ENCODE data around the gene LHPP. TPM values are rescaled to one million over a fixed set of nuclear protein-coding genes. Genes with fewer than 3 reads are reported as not detected.
A peak's percentile ranks its signal among the peaks of the same experiment; 100 is the strongest.
"Not testable (repeated sequence)": the region's sequence is repeated elsewhere in the genome, so short reads cannot be mapped to it uniquely, and the experiment has no call there.

LHPP gene
- total RNA-seq, 1 donor from 2014 or later: 22.9 TPM

DNA sequence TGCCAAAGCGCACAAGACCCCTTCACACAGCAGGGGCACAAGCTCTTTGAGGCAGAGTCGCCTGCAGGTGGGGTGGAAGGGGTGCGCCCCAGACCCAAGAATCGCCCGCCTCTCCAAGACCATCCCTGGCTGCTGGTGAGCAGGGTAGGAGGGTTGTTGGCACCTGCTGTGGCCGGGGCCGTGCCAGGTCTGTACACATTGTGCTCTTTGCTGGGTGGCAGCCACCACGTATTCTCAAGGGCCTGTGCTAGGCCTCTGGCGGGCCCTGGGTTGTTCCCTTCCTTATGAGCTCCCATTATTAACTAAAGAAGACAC, 84.4 kb downstream of the LHPP start:
- Mint-ChIP-seq H3K27ac (peak overlapping the region; percentile 77), H3K27me3 (no peaks in the 10 kb centered on the region), H3K36me3 (ENCODE audit: low read depth) (no peaks in the 10 kb centered on the region), H3K9me3 (no peaks in the 10 kb centered on the region), H3K4me1 (peaks cover 96% of the 10 kb centered on the region), H3K4me3 (peak overlapping the region; percentile 62)
- TF ChIP-seq, protein P1, sequence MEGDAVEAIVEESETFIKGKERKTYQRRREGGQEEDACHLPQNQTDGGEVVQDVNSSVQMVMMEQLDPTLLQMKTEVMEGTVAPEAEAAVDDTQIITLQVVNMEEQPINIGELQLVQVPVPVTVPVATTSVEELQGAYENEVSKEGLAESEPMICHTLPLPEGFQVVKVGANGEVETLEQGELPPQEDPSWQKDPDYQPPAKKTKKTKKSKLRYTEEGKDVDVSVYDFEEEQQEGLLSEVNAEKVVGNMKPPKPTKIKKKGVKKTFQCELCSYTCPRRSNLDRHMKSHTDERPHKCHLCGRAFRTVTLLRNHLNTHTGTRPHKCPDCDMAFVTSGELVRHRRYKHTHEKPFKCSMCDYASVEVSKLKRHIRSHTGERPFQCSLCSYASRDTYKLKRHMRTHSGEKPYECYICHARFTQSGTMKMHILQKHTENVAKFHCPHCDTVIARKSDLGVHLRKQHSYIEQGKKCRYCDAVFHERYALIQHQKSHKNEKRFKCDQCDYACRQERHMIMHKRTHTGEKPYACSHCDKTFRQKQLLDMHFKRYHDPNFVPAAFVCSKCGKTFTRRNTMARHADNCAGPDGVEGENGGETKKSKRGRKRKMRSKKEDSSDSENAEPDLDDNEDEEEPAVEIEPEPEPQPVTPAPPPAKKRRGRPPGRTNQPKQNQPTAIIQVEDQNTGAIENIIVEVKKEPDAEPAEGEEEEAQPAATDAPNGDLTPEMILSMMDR (IDR thresholded peaks at IDR 0.05): no peak
- POLR2A ChIA-PET: interaction anchor here (0.6 to 3.8 kb wide), 18 partner anchors 10 to 247 kb away, joined by 3 to 27 read pairs (median 4); no protein-coding TSS in a partner anchor
- CTCF ChIA-PET: interaction anchor here (1.5 to 6.4 kb wide), 4 partner anchors 10 to 199 kb away, joined by 8 to 29 read pairs (median 17); no protein-coding TSS in a partner anchor
- DNase-seq (no peak), ATAC-seq (ENCODE audit: low read depth) (no peak)
- intact Hi-C loops (cut with micrococcal nuclease): no loop called here

DNA sequence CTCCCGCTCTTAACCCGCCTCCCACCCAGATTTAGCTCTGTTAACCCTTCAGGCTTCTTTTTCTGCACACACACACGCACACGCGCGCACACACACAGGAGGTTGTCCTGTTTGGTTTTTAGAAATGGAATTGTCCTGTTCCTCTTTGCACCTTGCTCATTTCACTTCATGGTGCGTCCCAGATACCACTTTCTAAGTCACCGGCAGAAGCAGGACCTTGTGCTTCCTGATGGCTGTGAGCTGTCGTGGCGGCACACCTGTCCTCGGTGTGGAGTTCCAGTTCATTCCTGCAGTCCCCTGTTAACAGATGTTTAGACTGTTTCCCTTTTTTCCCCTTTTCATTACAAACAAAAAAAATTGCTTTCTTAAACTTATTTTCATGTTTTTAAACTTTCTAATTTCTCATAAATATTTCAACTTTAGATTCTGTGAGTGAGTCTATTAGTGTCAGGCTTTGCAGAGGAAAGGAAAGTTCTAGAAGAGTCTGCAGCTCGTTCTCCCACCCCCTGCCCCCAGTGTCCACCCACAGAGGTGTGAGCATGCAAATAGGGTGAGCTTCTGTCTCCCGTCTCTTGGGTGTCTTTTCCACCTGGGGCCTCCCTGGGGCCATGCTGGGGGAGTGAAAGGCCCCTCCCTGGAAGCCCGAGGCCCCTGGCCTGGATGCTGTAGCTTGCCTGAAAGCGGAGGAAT, 85.5 kb downstream of the LHPP start:
- no peak for ATAC-seq (ENCODE audit: low read depth)
- intact Hi-C loops (cut with micrococcal nuclease): no loop called here
- no peaks in the 10 kb centered on the region for H3K36me3 Mint-ChIP-seq (ENCODE audit: low read depth)
- TF ChIP-seq, protein P1 (IDR thresholded peaks at IDR 0.05): no peak
- H3K4me1 Mint-ChIP-seq: peaks cover 91% of the 10 kb centered on the region
- ChIA-PET CTCF (interaction anchor here (1.1 to 6.4 kb wide), 5 partner anchors 11 to 198 kb away, joined by 3 to 29 read pairs (median 5); no protein-coding TSS in a partner anchor), POLR2A (interaction anchor here (0.5 to 2.3 kb wide), 10 partner anchors 11 to 200 kb away, joined by 3 to 9 read pairs (median 4); no protein-coding TSS in a partner anchor)
- H3K9me3 Mint-ChIP-seq: no peaks in the 10 kb centered on the region
- peak overlapping the region; percentile 77 for H3K27ac Mint-ChIP-seq
- DNase-seq: no peak
- no peaks in the 10 kb centered on the region for H3K27me3 Mint-ChIP-seq
- peak overlapping the region; percentile 62 for H3K4me3 Mint-ChIP-seq

DNA sequence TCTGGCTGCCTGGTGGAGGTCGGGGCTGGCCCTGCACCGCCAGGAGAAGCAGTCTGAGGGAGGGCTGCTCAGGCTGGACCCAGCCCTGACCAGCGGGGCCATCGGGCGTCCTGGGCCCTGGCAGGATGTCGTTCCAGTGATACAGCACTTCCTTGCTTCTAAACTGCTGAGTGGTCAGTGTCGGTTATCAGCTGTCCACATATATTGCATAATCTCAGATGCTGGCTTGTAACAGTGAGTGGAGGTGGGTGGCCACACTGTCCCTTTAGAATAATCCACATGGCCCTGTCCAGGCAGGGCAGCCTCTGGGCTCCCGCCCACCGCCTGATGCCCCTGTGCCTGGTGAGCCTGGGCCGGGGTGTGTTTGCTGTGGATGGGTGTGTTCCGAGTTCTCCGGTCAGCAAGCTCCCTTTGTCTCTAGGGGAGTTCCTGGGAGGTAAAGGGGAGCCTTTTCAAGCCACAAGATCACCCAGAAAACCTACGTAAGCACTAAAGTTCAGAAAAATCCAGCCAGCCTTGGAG, 86.1 kb downstream of the LHPP start:
- no peaks in the 10 kb centered on the region for H3K36me3 Mint-ChIP-seq (ENCODE audit: low read depth)
- H3K4me1 Mint-ChIP-seq: peaks cover 91% of the 10 kb centered on the region
- TF ChIP-seq, protein P1 (IDR thresholded peaks at IDR 0.05): no peak
- ATAC-seq (ENCODE audit: low read depth) (no peak), DNase-seq (no peak)
- intact Hi-C loops (cut with micrococcal nuclease): no loop called here
- POLR2A ChIA-PET: interaction anchor here (0.5 to 2.3 kb wide), 11 partner anchors 12 to 254 kb away, joined by 3 to 9 read pairs (median 4); partner anchors contain the start of gene ABRAXAS2
- CTCF ChIA-PET: interaction anchor here (1.3 to 6.4 kb wide), 4 partner anchors 12 to 198 kb away, joined by 3 to 29 read pairs (median 7); no protein-coding TSS in a partner anchor
- H3K27me3 Mint-ChIP-seq: no peaks in the 10 kb centered on the region
- no peaks in the 10 kb centered on the region for H3K9me3 Mint-ChIP-seq
- H3K4me3 Mint-ChIP-seq: peak overlapping the region; percentile 62
- H3K27ac Mint-ChIP-seq: peak overlapping the region; percentile 77

DNA sequence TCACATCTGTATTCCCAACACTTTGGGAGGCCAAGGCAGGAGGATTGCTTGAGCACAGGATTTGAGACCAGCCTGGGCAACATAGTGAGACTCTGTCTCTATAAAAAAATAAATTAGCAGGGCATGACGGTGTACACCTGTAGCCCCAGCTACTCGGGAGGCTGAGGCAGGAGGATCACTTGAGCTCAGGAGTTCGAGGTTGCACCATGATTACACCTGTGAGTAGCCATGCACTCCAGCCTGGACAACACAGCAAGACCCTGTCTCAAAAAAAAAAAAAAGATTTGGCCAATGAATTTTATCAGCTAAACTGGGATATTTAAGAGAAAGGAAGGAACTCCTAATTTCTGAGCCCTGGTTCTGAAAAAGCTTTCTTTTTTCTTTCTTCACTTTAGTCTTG, 87.5 kb downstream of the LHPP start:
- H3K4me3 Mint-ChIP-seq; H3K36me3 Mint-ChIP-seq (ENCODE audit: low read depth); H3K9me3 Mint-ChIP-seq; H3K27me3 Mint-ChIP-seq; intact Hi-C loops (cut with micrococcal nuclease); DNase-seq; ATAC-seq (ENCODE audit: low read depth): not testable (repeated sequence)
- CTCF ChIA-PET: interaction anchor here (2.2 to 6.4 kb wide), 2 partner anchors 14 to 196 kb away, joined by 9 to 29 read pairs; no protein-coding TSS in a partner anchor
- H3K27ac Mint-ChIP-seq: peak overlapping the region; percentile 86
- peaks cover 85% of the 10 kb centered on the region for H3K4me1 Mint-ChIP-seq
- POLR2A ChIA-PET: interaction anchor here (0.6 to 2.3 kb wide), 6 partner anchors 20 to 253 kb away, joined by 3 to 9 read pairs (median 4); partner anchors contain the start of gene ABRAXAS2

DNA sequence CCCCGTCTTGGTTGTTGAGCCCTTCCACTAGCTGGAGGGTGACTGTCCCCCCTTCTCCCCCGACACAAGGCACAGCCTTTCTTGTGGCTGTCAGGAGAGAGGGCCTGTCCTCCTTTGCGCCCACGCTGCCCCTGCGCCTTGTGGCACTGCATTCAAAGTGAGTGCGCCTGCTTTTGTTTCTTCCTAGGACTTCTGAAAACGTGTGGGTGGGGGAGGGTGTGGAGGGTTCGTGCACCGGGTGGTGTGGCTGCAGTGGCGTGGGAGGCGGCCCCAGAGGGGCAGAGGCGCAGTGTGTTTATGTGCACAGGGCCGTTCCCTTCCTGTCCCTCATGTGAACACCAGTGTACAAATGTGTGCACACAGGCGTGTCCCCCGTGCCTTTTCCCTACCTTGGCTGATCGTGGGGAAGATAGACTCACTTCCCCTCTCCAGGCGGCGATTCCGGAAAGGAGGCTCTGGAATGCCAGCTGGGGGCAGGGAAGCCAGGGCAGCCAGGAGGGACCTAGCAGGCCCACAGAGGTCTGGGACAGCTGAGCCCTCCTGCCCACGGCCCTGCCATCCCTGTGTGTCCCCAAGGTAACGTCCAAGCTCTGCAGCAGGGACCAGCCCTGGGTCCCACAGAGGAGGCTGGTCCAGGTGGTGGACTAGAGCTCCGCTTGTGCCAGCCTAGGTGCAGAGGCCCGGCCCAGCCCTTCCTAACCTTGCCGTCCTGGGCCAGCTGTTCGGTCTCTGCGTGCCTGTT, 88.8 kb downstream of the LHPP start:
- H3K36me3 Mint-ChIP-seq (ENCODE audit: low read depth): no peaks in the 10 kb centered on the region
- H3K4me1 Mint-ChIP-seq: peaks cover 72% of the 10 kb centered on the region
- peak overlapping the region; percentile 60 for H3K4me3 Mint-ChIP-seq
- H3K9me3 Mint-ChIP-seq: no peaks in the 10 kb centered on the region
- no peaks in the 10 kb centered on the region for H3K27me3 Mint-ChIP-seq
- ChIA-PET CTCF (interaction anchor here (6.4 kb wide), 1 partner anchor 15 kb away, joined by 29 read pairs; no protein-coding TSS in a partner anchor), POLR2A (interaction anchor here (0.7 to 1.6 kb wide), 6 partner anchors 15 to 135 kb away, joined by 3 to 6 read pairs (median 4); no protein-coding TSS in a partner anchor)
- peak overlapping the region; percentile 86 for H3K27ac Mint-ChIP-seq
- peak; percentile 77 for ATAC-seq (ENCODE audit: low read depth)
- no peak for DNase-seq
- TF ChIP-seq, protein P1 (IDR thresholded peaks at IDR 0.05): no peak
- intact Hi-C loops (cut with micrococcal nuclease): loop anchor here (1.0 to 2.0 kb wide), 3 partner anchors 8 to 50 kb away; no protein-coding TSS in a partner anchor

All from activated B cell treated with CpG ODN at 0.5 μM for 24 hours (primary cell).